ENCODE data around the gene TLE4. TPM values are rescaled to one million over a fixed set of nuclear protein-coding genes. Genes with fewer than 3 reads are reported as not detected.
A peak's percentile ranks its signal among the peaks of the same experiment; 100 is the strongest.

Gene TLE4
- total and polyA plus RNA-seq, 12 donors, result 4.2 to 17.3 (median 11.0) TPM

DNA sequence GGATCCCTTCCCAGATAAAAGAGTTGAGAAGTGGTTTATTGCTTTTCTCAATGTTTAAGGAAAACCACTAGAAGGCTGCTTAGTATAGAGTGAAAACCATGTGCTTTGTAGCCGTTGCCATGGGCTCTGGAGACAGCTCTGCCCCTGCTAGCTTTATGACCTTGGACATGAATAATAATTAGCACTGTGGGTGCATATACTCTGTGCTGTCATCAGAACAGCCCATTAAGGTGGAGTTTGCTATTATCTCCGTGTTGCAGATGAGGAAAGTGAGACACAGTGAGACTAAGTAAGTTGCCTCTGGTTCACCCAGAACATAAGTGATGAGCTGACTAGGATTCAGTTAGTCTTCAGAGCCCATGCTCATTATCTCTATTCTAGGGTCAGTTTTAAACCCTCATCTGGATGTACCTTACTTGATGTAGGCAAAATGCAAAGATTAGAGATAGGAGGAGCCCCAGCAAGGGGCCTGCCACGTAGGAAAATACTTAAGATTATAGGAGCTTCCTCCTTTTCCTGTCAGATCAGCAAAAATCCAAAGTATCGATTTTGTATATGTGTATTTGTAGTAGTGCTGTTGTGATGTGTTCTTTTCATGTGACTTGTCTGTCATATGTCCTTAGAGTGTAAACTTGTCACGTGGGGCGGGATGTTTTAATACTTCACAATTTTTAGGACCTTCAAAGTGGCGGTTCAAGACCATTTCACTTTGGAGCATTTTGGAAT lies 102.5 kb downstream of the TLE4 start:
- ATAC-seq (no peak), DNase-seq (no peak)
- Histone ChIP-seq H3K27me3 (no peaks in the 10 kb centered on the region), H3K36me3 (peaks cover 0 to 10% (median 0%) of the 10 kb centered on the region in 9 donors), H3K4me1 (peaks cover 0 to 6% (median 3%) of the 10 kb centered on the region in 9 donors), H3K4me3 (no peak overlapping the region), H3K27ac (no peak overlapping the region), H3K9me3 (no peaks in the 10 kb centered on the region)
- no peak for TF ChIP-seq CTCF (IDR thresholded peaks at IDR 0.05)
- intact Hi-C loops (cut with DNase I), result no loop called here
- 90 to 92% methylated on average over 7 of the region's 7 CpGs for WGBS, 2 donors

DNA sequence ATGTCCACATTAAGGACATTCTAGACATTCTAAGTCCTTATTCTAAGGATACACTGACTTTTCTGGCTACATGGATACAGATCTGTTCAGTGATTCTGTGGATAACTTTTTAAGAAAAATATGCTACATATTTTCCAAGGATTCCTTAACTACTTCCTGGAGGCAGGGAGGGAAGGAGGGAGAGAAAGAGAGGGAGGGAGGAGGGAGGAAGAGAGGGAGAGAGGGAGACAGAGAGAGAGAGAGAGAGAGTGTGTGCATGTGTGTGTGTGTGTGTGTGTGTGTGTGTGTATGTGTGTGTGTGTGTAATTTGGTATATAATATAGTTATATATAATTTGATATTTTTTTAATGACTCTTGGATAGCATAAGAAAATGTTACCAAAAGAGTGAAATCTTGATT lies 109.8 kb downstream of the TLE4 start:
- H3K4me3 ChIP-seq, result no peak overlapping the region
- intact Hi-C loops (cut with DNase I), result loop anchor here in 1 of 10 donors (10.0 kb wide), 1 partner anchor 107 kb away; the partner anchor contains the start of gene TLE4
- peaks cover 0 to 26% (median 13%) of the 10 kb centered on the region in 9 donors for H3K4me1 ChIP-seq
- ATAC-seq (no peak), DNase-seq (no peak)
- H3K36me3 ChIP-seq, result peaks cover 0 to 2% (median 0%) of the 10 kb centered on the region in 9 donors
- no peak overlapping the region for H3K27ac ChIP-seq
- H3K27me3 ChIP-seq, result no peaks in the 10 kb centered on the region
- TF ChIP-seq CTCF (IDR thresholded peaks at IDR 0.05), result no peak
- no peaks in the 10 kb centered on the region for H3K9me3 ChIP-seq

DNA sequence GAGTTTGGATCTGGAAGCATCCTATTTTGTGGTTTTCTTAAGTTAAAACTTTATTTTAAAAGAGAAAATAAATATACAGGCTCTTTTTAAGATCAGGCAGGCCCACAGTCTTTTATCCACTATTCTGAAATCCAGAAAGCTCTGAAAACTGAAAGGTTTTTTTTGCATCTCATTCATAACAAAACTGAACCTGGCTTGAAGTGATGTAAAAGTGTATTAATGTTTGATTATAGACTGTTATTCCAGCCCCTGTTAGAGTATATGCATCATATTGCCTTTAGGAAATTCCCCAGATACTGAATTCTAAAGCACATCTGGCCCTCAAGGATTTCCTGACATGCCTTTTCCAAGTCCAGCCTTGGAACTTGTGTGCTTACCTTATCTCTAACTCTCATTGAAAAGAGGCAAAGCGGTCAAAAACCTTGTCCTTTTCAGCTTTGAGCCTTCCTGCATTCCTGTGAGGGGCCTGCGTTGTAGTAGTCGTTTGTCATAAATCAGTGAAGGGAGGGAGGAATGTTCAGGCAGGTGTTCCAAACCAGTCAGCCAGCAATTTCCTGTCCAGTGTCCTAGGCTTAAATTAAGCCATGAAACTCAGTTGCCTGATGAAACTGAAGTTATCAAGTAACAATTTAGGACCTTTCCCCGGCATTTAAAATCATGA lies 110.4 kb downstream of the TLE4 start:
- Histone ChIP-seq H3K27me3 (no peaks in the 10 kb centered on the region), H3K4me1 (peaks cover 0 to 32% (median 13%) of the 10 kb centered on the region in 9 donors), H3K9me3 (no peaks in the 10 kb centered on the region), H3K4me3 (no peak overlapping the region), H3K27ac (peak overlapping the region in 1 of 10 donors; percentile 23), H3K36me3 (peaks cover 0 to 6% (median 0%) of the 10 kb centered on the region in 9 donors)
- intact Hi-C loops (cut with DNase I), result loop anchor here in 1 of 10 donors (10.0 kb wide), 1 partner anchor 107 kb away; the partner anchor contains the start of gene TLE4
- WGBS, 2 donors, result 49 to 55% methylated on average over 4 of the region's 4 CpGs
- DNase-seq, result no peak
- no peak for ATAC-seq
- TF ChIP-seq CTCF (IDR thresholded peaks at IDR 0.05), result no peak

DNA sequence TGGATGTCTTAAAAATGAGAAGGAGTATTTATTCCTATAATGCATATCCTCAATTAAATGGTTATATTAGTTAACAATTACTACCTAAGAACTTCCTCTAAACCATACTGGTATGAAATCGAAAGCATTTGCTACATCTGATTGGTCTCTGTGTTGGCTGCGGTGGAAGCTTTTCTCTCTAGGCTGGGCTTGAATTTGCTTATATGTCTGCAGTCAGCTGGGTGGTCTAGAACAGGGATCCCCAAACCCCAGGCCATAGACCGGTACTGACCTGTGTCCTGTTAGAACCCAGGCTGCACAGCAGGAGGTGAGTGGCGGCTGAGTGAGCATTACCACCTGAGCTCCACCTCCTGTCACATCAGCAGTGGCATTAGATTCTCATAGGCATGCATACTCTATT lies 112.3 kb downstream of the TLE4 start:
- TF ChIP-seq CTCF (IDR thresholded peaks at IDR 0.05), result no peak
- intact Hi-C loops (cut with DNase I), result loop anchor here in 1 of 10 donors (10.0 kb wide), 1 partner anchor 109 kb away; the partner anchor contains the start of gene TLE4
- Histone ChIP-seq H3K9me3 (no peaks in the 10 kb centered on the region), H3K4me3 (no peak overlapping the region), H3K27me3 (no peaks in the 10 kb centered on the region), H3K36me3 (peaks cover 0 to 6% (median 0%) of the 10 kb centered on the region in 9 donors), H3K27ac (no peak overlapping the region), H3K4me1 (peaks cover 0 to 32% (median 13%) of the 10 kb centered on the region in 9 donors)
- DNase-seq (no peak), ATAC-seq (no peak)
- WGBS, 2 donors, result 98 to 99% methylated on average over 4 of the region's 4 CpGs
